ENCODE data around the gene TPCN1. TPM values are rescaled to one million over a fixed set of nuclear protein-coding genes. Genes with fewer than 3 reads are reported as not detected.

Gene TPCN1
- total and polyA plus RNA-seq, 8 donors: 39.4 to 83.4 (median 63.5) TPM

GRCh38 chr12:113318046-113318656 is 96.9 kb downstream of the TPCN1 start:
- Histone ChIP-seq H3K4me3 (no peak overlapping the region), H3K4me1 (no peaks in the 10 kb centered on the region), H3K27me3 (no peaks in the 10 kb centered on the region), H3K9me3 (no peaks in the 10 kb centered on the region), H3K36me3 (peaks cover 0 to 32% (median 0%) of the 10 kb centered on the region in 3 donors), H3K27ac (no peak overlapping the region)
- FAIRE-seq (no peak), DNase-seq (no peak), ATAC-seq (no peak)
- WGBS, 2 donors: 92% methylated on average over 4 of the region's 4 CpGs
- no peak for TF ChIP-seq CTCF (IDR thresholded peaks at IDR 0.05)
- intact Hi-C loops (cut with DNase I): loop anchor here in 1 of 3 donors (10.0 kb wide), 1 partner anchor 107 kb away; the partner anchor contains the start of gene SDSL

GRCh38 chr12:113318900-113319628 is 97.8 kb downstream of the TPCN1 start:
- no peak for TF ChIP-seq CTCF (IDR thresholded peaks at IDR 0.05)
- 94 to 97% methylated on average over 15 of the region's 15 CpGs for WGBS, 2 donors
- no peak for ATAC-seq

DNA sequence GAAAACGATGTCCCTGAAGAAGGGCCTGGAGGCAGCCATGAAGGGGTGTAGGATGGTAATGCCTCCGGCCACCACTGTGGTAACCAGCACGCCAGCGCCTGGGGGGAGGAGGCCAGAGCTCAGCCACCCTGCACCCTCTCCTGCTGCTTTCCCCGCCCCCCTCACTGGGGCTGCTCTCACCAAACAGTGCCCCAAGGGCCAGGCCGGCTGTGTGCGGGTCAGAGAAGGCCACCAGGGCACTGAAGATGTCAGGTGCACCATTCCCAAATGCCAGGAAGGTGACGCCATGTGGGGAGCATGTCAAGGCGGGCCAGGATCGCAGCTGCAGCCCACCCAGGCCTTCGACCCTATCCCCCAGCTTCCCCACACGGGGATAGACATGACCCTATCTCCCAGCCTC is 99.1 kb downstream of the TPCN1 start:
- Histone ChIP-seq H3K36me3 (peaks cover 0 to 16% (median 0%) of the 10 kb centered on the region in 3 donors), H3K27ac (no peak overlapping the region), H3K4me3 (no peak overlapping the region), H3K9me3 (no peaks in the 10 kb centered on the region), H3K27me3 (no peaks in the 10 kb centered on the region), H3K4me1 (no peaks in the 10 kb centered on the region)
- WGBS, 2 donors: 89 to 98% methylated on average over 4 to 12 of the region's 12 CpGs
- FAIRE-seq: no peak
- DNase-seq: no peak
- no peak for ATAC-seq
- TF ChIP-seq CTCF (IDR thresholded peaks at IDR 0.05): no peak
- intact Hi-C loops (cut with DNase I): no loop called here

More at GRCh38 chr12:113318900-113319628, 97.8 kb downstream of the TPCN1 start:
- H3K36me3 ChIP-seq: peaks cover 0 to 30% (median 0%) of the 10 kb centered on the region in 3 donors
- H3K27me3 ChIP-seq: no peaks in the 10 kb centered on the region
- H3K4me3 ChIP-seq: no peak overlapping the region
- FAIRE-seq: no peak
- no peak for DNase-seq
- intact Hi-C loops (cut with DNase I): loop anchor here in 1 of 3 donors (10.0 kb wide), 1 partner anchor 106 kb away; the partner anchor contains the start of gene SDSL
- H3K9me3 ChIP-seq: no peaks in the 10 kb centered on the region
- no peaks in the 10 kb centered on the region for H3K4me1 ChIP-seq
- no peak overlapping the region for H3K27ac ChIP-seq

DNA sequence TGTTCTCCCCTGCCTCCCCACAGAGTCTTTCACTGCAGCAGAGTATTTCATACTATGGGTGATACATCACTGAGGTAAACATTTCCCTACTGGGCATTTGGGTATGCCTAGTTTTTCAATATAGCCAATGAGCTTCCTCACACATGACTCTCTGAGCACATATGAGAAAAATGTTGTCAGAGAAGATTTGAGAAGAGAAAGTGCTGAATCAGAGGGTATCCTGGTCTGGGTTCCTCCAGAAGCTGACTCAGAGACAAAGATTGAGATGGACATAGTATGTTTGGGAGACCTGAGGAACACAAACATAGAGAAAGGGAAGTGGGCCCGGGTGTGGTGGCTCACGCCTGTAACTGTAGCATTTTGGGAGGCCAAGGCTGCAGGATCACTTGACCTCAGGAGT is 101.1 kb downstream of the TPCN1 start:
- peaks cover 0 to 3% (median 0%) of the 10 kb centered on the region in 3 donors for H3K4me1 ChIP-seq
- H3K27ac ChIP-seq: no peak overlapping the region
- no peak overlapping the region for H3K4me3 ChIP-seq
- ATAC-seq: peak in 1 of 4 donors; percentile 29
- WGBS, 2 donors: 94 to 96% methylated on average over 2 of the region's 2 CpGs
- no peak for TF ChIP-seq CTCF (IDR thresholded peaks at IDR 0.05)
- no peak for DNase-seq
- H3K9me3 ChIP-seq: no peaks in the 10 kb centered on the region
- intact Hi-C loops (cut with DNase I): no loop called here
- peaks cover 0 to 15% (median 0%) of the 10 kb centered on the region in 3 donors for H3K36me3 ChIP-seq
- no peaks in the 10 kb centered on the region for H3K27me3 ChIP-seq
- no peak for FAIRE-seq

Data from pancreas (tissue), 10 donors.